Activated CD4-positive, CD25-positive, alpha-beta regulatory T cell (primary cell): Measurements from ENCODE around the gene UCKL1.
"Not testable (repeated sequence)": the region's sequence is repeated elsewhere in the genome, so short reads cannot be mapped to it uniquely, and the experiment has no call there.

Experiments used
- DNase-seq, 4 experiments: peaks; one replicate each; lab custom pipeline; 2025; lab: John Stamatoyannopoulos, UW

The UCKL1 gene

DNA sequence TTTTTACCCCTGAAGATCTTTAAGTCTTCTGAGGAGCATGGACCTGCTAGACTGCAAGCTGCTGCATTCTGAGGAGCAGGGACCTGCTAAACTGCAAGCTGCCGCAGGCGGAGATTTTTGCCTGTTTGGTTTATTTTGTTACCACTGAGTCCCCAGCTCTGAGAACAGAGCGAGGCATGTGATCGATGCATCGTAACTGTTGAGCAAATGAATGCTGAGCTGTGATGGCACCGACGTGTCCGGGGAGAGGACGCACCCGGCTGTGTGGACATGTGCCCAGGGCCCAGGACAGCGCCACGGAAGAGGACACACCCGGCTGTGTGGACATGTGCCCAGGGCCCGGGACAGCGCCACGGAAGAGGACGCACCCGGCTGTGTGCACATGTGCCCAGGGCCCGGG, 37.1 kb downstream of the UCKL1 start:
- DNase-seq, result no peak

DNA sequence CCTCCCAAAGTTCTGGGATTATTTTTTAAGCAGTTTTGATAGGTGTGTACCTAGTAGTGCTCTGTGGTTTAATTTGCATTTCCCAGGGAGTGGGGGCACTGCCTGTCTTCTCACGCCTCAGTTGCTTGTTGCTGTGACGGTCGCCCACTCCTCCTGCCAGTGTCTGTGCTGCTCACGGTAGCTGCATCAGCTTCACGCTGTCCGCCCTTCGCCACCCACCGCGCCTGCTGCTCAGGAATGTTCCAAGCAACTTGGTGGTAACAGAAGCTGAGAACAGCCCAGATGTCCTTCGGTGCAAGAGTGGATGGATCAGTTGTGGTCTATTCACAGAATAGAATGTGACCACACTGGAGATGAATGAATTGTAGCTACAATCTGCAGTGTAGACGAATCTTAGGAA, 38.4 kb downstream of the UCKL1 start:
- DNase-seq, result no peak

DNA sequence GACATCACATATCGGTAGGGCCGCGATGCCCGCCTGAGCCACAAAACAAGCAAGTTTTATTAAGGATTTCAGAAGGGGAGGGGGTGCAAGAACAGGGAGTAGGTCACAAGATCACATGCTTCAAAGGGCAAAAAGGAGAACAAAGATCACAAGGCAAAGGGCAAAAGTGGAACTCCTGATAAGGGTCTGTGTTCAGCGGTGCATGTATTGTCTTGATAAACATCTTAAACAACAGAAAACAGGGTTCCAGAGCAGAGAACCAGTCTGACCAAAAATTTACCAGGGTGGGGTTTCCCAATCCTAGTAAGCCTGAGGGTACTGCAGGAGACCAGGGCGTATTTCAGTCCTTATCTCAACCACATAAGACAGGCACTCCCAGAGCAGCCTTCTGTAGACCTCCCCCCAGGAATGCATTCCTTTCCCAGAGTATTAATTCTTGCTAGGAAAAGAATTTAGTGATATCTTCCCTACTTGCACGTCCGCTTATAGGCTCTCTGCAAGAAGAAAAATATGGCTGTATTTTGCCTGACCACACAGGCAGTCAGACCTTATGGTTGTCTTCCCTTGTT, 39.8 kb downstream of the UCKL1 start:
- DNase-seq, result not testable (repeated sequence)

DNA sequence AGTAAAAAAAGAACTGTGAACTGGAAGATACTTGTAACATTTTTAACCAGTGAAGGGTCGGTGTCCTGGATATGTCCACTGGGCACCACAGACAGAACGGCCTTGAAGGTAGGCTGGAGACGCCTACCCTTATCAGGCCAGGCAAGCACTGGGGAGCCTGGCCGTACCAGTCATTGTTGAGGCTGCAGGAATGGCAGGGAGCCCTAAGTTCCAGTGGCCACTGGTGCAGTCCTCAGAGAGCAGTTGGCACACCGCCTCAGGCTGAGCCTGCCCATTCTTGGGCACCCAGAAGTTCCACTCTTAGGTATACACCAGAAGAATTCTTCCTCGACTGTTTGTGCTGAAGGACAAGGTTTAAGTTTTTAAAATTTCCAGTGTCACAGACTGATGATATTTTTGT, 40.7 kb downstream of the UCKL1 start:
- DNase-seq, result no peak

GRCh38 chr20:63913768-63914167, 42.4 kb downstream of the UCKL1 start:
- no peak for DNase-seq

- no peak for DNase-seq
Observed at GRCh38 chr20:63911176-63911575, 45.0 kb downstream of the UCKL1 start.

GRCh38 chr20:63908008-63908682, 48.1 kb downstream of the UCKL1 start:
- DNase-seq, result no peak

DNA sequence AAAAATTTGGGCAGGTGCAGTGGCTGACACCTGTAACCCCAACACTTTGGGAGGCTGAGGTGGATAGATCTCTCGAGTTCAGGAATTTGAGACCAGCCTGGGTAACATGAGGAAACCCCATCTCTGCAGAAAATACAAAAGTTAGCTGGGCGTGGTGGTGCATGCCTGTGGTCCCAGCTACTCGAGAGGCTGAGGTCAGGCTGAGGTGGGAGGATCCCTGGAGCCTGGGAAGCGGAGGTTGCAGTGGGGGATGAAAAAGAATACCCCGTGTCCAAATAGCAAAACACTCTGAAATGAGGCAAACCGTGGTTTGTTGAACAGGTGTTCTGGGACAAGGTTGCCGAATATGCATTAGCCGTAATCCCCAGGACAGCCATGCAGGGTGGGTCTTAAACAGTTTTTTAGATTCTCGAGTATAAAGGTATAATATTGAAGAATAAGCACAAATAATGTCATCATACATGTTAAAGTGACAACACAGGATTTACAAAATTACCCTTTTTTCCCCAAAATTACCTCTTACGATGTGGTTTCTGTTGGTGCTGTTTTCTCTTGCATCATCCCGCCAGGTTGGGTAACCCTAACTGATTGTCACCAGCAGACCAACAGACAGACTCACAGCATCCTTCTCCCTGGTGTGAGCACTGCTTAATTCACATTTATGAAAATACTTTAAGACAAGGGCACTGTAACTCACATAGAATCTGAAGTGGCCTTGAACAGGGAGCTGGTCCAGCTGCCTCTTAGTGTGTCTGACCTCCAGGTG, 52.2 kb downstream of the UCKL1 start:
- DNase-seq, result no peak

GRCh38 chr20:63900413-63900812, 55.8 kb downstream of the UCKL1 start:
- no peak for DNase-seq

GRCh38 chr20:63898882-63899558, 57.2 kb downstream of the UCKL1 start:
- DNase-seq, result no peak

DNA sequence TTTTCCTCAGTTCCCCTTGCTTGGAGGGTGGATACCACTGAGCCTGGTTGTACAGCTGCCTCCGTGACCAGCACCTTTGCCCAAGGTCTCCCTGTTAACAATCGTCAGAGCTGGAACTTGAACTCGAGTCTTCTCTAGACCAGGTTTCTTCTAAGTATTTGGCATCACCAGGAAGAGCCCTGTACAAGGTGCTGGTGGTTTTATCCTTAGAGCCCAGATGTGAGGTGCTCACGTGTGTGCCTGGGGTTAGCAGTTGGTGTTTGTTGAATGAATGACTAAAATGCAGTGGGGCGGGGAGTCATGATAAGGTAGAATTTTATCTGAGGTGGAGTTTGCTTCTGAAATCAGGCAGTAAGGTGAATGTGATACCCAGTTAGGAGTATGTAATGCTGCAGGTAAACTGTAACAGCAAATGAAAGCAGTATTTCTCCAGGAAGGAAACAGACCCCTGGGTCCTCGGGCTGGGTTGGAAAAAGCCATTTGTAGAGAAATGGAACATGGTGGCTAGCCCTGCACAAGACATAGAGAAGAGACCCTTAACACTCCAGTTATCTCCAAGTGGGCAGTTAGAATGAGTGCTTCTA, 58.1 kb downstream of the UCKL1 start:
- no peak for DNase-seq

DNA sequence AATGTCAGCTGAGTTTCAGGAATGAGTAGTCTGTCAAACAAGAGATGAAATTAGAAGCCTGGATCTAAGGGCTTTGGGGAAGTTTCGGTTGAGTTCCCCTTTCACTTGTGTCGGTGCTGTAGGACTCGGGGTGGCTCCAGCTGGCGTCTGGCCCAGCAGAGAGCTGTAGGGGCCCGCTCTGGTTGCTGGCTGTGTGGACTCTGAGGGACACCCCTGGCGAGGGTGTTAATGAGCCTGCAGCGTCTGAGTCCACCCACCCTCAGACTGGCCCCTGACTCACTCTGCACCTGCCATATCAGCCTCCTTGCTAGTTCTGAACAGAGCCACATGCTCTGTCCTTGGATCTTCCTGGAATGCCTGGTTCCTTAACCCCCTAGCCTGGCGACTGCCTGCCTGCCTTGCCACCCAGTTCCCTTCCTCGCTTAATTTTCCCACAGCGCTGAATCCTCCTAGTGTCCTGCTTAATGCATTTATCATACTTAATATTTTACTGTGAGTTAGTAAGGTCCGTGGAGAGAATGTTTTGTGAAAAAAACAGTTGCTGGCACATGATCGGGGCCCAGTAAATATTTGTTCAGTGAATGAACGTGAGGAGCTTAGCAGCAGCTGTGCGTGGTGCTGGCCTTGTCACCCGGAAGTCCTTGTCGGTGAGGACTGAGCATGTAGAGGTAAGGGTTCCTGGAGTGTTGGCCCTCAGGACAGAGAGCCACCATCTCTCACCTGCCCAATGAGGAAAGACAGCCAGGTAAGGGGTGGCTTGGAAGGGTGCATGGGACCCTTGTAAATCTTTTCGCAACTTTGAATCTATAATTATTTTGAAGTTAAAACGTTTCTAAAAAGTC, 59.7 kb downstream of the UCKL1 start:
- no peak for DNase-seq

GRCh38 chr20:63895952-63896263, 60.3 kb downstream of the UCKL1 start:
- no peak for DNase-seq

DNA sequence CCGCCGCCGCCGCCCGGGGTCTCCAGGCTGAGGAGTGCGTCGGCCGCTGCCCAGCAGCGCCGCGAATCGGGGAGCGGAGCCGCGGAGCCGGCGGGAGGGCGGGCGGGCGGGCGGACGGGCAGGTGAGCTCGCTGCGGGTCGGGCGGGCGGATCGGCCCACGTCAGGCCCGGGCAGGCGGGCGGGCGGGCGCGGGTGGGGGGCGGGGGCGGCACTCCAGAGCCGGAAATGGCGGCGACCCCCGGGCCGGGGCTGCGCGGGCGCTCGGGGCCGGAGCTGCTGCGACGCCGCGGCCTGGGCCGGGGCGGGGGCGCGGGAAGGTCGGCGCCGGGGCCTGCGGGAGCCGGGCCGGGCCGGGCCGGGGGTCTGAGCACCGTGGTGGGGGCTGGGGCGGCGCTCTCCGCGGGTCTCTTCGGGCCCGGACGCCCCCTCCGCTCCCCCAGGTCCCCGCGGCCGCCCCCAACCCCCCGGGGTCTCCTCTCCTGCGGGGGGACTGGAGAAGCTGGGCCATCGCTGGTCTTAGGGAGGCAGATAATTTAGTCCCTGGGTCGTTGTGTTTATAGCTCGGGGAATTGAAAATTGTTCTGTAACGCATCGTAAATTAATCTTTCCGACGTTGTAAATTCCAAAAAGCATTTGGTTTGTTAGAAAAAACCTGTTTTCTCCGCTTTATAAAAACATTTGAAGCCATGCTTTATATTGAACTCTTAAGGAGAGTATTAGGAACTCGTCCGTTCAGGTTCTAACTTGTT, 60.8 kb downstream of the UCKL1 start:
- DNase-seq, result no peak

DNA sequence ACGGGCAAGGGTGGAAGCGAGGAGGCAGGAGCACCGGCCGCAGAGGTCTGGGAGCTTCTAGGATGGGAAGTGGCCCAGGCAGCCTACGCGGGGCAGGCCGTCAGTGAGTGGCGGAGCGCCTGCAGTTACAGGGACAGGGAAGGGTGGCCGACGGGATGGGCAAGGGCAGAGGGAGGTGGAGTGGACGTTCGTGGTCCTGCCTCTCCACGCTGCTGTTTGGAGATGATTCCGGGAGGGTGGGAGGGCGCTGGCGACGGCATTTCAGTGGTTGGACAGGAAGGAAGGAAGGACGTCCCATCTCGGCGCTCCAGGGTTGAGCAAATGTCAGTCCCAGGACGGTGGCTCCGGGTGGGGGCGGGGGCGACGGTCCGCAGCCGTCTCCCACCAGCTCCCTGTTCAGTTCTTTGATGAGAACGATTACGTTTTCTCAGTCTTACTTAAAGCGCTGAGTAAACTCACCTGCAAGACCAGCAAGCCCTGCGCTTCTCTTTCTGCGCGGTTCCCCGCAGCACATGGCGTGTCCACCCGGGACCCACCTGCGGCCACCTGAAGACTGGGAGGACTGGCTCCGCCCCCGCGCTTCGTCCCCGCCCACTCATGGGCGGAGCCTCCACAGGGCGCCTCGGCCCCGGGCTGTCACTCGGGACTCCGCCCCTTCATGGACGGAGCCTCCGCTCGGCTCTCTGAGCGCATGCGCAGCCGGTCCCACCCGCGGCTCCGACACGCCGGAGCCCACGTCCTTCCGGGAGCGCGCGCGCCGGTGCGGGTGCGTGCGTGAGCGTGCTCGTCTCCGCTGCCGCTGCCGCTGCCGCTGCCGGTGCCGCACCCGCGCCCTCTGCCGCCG, 61.6 kb downstream of the UCKL1 start, which contains the start of gene DNAJC5:
Gene DNAJC5, plus strand, starts transcription at position 769 of the 844 bp plus-strand sequence. CDS start 33,220 bp downstream, outside the sequence.
- peak; percentile 80 to 97 (median 92) for DNase-seq

DNA sequence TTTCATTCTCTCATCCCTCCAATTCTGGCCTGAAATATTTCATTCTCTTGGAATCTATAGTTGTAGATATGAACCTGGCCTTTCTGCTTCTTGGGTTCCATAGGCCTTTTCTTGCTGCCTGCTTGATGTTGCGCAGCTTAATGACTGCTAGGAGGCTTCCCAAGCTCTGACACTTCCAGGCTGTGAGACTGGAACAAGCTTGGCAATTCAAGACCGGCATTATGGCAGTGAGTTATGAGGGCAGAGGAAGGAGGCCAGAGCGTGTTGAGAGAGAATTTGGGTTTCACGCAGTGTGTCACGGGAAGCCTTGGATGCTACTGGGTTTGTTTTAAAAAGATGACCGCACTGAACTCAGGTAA, 62.2 kb downstream of the UCKL1 start:
- DNase-seq, result no peak

DNA sequence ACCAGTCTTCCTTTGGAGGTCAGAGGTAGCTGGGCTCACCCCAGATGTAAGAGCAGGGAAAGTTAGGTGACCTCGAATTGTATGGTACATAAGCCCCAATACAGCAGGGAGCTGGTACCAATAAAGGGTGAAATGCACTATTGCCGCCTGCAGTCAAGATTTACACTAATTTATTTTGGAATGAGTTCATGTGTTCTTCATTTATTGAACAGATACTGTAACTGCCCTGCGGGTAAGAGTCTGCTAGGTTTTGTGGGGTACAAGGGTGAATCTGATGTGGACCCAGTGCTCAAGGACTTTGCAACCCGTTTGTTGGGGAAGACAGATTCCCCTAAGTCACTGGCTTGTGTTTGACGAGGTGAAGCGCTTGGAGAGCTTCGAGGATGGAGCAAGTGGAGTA, 63.8 kb downstream of the UCKL1 start:
- no peak for DNase-seq

DNA sequence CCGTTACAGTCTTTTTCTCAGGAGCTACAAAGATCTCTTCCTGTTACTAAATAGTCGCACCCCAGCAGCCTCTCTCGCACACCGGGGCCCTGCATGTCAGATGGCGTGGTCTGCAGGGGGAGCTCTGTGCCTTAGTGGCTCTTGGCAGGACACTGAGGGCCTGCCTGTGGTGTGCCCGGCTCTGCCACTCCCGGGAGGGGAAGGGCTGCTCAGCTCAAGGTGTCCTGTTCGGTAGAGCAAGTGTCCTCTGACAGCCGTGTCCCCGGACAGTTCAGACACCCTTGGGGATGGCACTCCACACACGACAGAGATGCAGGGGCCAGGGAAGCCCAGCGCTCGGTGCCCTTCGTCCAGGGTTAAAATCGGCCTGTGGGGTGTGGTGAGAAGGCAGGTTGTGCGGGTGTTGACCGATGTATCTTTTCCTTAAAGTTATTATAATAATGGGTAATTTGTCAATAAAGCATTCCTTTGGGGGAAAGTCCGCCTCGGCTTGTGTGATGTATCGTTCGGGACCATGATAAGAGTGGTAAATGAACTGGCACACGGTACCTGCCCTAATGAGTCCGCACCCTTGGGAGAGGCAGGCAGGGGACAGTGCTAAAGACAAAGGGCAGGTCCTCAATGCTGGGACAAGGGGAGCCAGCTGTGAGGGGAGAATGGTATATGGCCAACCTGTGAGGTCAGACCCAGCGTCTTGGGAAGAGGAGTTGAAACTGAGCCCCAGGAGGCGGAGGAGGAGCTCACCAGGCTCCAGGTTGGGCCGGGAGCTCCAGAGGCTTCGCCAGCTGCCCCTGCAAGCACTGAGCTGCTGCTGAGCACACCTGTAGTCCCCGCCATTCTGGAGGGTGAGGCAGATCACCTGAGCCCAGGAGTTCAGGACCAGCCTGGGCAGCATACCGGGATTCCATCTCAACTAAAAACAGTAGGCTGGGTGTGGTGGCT, 64.9 kb downstream of the UCKL1 start:
- no peak for DNase-seq

- no peak for DNase-seq
Observed at GRCh38 chr20:63890616-63891015, 65.6 kb downstream of the UCKL1 start.
